Calu3 (cell line): Measurements from ENCODE around the gene IKZF1. TPM values are rescaled to one million over a fixed set of nuclear protein-coding genes. Genes with fewer than 3 reads are reported as not detected.

ENCODE experiments used
- BruUV-seq: library from RNA; stranded (reverse); fragments of 400-500 nt; replicated peaks from 2 replicates; lab custom pipeline; 2021; lab: Mats Ljungman, UMichigan
- CTCF ChIA-PET: fragments of 300-600 bp; sonication (Branson Sonifier 250); formaldehyde crosslinking; loops from one replicate; lab custom pipeline; 2022; ENCODE audit warnings: antibody characterized with exemption; lab: Charles Lee
- DNase-seq: peaks from one replicate; pipeline ENCODE4 v3.0.0; 2022
- H3K27ac Mint-ChIP-seq: one replicate; pipeline ENCODE4 v1.8.0; 2022; ENCODE audit warnings: mixed read lengths; ENCODE audit not compliant: unreplicated experiment
- H3K27me3 Mint-ChIP-seq: one replicate; pipeline ENCODE4 v1.8.0; 2022; ENCODE audit warnings: mixed read lengths; ENCODE audit not compliant: unreplicated experiment
- H3K36me3 Mint-ChIP-seq: one replicate; pipeline ENCODE4 v1.8.0; 2022; ENCODE audit warnings: mild to moderate bottlenecking, moderate library complexity, mixed read lengths; ENCODE audit not compliant: insufficient read depth, unreplicated experiment
- H3K4me1 Mint-ChIP-seq: one replicate; pipeline ENCODE4 v1.8.0; 2022; ENCODE audit warnings: mild to moderate bottlenecking, low read depth, mixed read lengths; ENCODE audit not compliant: unreplicated experiment
- H3K4me3 Mint-ChIP-seq: one replicate; pipeline ENCODE4 v1.8.0; 2022; ENCODE audit warnings: mild to moderate bottlenecking, low read depth, moderate library complexity, mixed read lengths; ENCODE audit not compliant: unreplicated experiment
- H3K9me3 Mint-ChIP-seq: one replicate; pipeline ENCODE4 v1.8.0; 2022; ENCODE audit warnings: low read depth, mixed read lengths; ENCODE audit not compliant: unreplicated experiment
- CTCF ChIP-seq: fragments of 200-600 bp; IDR thresholded peaks from one replicate; pipeline ENCODE4 v1.8.0; 2022; ENCODE audit warnings: antibody characterized with exemption; ENCODE audit not compliant: unreplicated experiment
- intact Hi-C: fragments of 100-400 bp; cut with micrococcal nuclease; formaldehyde crosslinking; loops from one replicate; pipeline ENCODE4 v1.10.0; 2022; ENCODE audit not compliant: unreplicated experiment
- total RNA-seq: library from RNA; stranded (reverse); gene quantifications from 2 replicates; pipeline ENCODE4 v1.2.3, GENCODE V29; 2022

IKZF1 gene
- total RNA-seq, 1 experiment from 2014 or later = 0.28 TPM

GRCh38 chr7:50282813-50283605 lies 21.5 kb upstream of the IKZF1 start:
- Mint-ChIP-seq H3K36me3 (no peaks in the 10 kb centered on the region), H3K9me3 (no peaks in the 10 kb centered on the region), H3K4me1 (no peaks in the 10 kb centered on the region)

GRCh38 chr7:50283731-50284130 lies 20.8 kb upstream of the IKZF1 start:
- TF ChIP-seq CTCF = no peak
- no TSS peak for BruUV-seq
- no peak for DNase-seq
- H3K9me3 Mint-ChIP-seq = no peaks in the 10 kb centered on the region
- no peak overlapping the region for H3K4me3 Mint-ChIP-seq
- H3K4me1 Mint-ChIP-seq = no peaks in the 10 kb centered on the region
- peaks cover 73% of the 10 kb centered on the region for H3K27me3 Mint-ChIP-seq
- CTCF ChIA-PET = no interaction called here
- H3K36me3 Mint-ChIP-seq = no peaks in the 10 kb centered on the region
- no peak overlapping the region for H3K27ac Mint-ChIP-seq
- intact Hi-C loops = no loop called here

More at GRCh38 chr7:50282813-50283605, 21.5 kb upstream of the IKZF1 start:
- DNase-seq = no peak
- CTCF ChIA-PET = interaction anchor here (1.1 kb wide), 1 partner anchor 54 kb away, joined by 3 read pairs; no protein-coding TSS in a partner anchor
- Mint-ChIP-seq H3K27me3 (peaks cover 80% of the 10 kb centered on the region), H3K4me3 (no peak overlapping the region), H3K27ac (no peak overlapping the region)
- TF ChIP-seq CTCF = no peak
- BruUV-seq = no TSS peak
- intact Hi-C loops = no loop called here

GRCh38 chr7:50284296-50284695 lies 20.2 kb upstream of the IKZF1 start:
- intact Hi-C loops = no loop called here
- no peak for TF ChIP-seq CTCF
- Mint-ChIP-seq H3K27ac (no peak overlapping the region), H3K9me3 (no peaks in the 10 kb centered on the region), H3K36me3 (no peaks in the 10 kb centered on the region), H3K4me3 (no peak overlapping the region), H3K4me1 (no peaks in the 10 kb centered on the region), H3K27me3 (peaks cover 67% of the 10 kb centered on the region)
- DNase-seq = no peak
- CTCF ChIA-PET = no interaction called here
- no TSS peak for BruUV-seq

- intact Hi-C loops = no loop called here
- Mint-ChIP-seq H3K27ac (no peak overlapping the region), H3K9me3 (no peaks in the 10 kb centered on the region), H3K4me1 (no peaks in the 10 kb centered on the region), H3K36me3 (no peaks in the 10 kb centered on the region), H3K4me3 (no peak overlapping the region), H3K27me3 (peaks cover 74% of the 10 kb centered on the region)
- CTCF ChIA-PET = interaction anchor here (0.7 kb wide), 1 partner anchor 236 kb away, joined by 3 read pairs; no protein-coding TSS in a partner anchor
- no peak for DNase-seq
- no peak for TF ChIP-seq CTCF
- BruUV-seq = no TSS peak
Measured at GRCh38 chr7:50285269-50285668, 19.2 kb upstream of the IKZF1 start.
